HG02759 (cell line): ENCODE measurements around the gene GYS1.
"Not testable (repeated sequence)": the region's sequence is repeated elsewhere in the genome, so short reads cannot be mapped to it uniquely, and the experiment has no call there.

Experiments
- ATAC-seq: cut with Tn5 transposase; IDR thresholded peaks from one replicate; pipeline ENCODE4 v1.9.1; 2021; ENCODE audit warnings: mild to moderate bottlenecking, moderate library complexity; ENCODE audit not compliant: unreplicated experiment

The GYS1 gene

DNA sequence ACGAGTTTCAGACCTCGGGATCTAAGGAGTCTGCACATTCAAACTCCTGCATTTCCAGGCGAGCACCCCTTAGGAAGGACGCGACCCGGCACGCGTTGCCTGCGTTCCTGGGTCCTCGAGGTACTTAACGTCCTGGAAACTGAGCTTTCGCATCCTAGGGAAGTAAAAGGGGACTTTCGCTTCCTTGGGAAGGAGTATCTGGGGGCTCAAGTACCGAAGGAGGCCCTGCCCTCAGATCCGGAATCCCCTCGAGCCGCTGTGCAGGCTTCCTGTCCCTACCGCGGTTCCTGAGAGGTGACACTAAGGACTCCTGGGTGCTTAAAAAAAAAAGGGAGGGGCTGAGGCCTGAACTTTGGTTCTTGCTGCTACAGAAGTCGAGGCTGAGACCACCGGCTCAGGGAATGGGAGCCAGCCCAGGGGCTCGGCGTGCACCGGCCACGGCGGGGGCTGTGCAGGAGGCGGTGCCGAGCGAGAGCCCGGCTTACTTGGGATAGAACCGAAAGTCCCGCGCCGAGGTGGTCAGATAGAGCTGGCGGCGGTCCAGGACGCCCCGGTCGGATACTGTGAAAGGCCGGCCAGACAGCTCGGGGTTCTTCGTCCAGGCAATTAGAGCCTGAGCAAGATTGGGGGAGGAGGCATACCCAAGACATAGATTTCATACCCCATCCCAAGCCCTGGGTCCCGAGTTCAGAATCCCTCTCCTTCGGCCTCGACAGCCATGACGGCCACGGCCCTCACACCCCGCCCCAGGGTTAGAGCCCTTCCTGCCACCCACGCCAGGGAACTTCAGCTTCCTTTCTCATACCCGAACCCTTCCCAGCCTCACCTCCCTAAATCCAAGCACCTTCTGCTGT, 25.5 kb upstream of the GYS1 start:
- not testable (repeated sequence) for ATAC-seq

DNA sequence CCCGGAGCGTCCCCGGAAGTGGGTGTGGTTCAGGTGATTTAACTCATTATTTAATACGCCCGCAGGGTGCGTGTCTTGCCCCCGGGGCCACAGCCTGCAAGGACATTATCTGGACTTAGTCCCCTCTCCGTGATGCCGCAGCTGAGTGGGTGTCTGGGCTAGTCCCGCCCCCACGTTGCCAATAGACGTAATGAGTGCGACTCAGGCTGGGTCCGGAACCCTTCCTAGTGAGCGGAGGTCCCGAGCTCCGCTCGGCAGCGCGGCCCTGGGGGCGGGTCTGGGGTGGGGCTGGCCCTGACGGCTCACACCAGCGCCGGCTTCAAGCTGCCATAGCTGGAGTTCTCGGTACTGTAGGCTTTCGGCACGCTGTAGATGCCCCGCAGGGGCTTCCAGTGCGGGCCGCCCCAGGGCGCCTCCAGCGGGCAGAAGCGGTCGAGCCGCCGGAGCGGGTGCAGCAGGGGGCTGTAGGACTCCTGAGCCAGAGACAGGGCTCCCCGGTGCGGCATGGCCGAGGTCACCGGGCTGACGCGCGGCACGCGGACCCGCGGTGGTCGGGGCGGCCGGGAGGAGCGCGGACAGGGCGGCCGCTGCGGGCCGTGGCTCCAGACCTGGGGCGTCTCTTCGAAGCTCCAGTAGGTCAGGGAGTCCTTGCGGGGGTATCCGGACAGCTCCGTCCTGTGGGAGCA, 24.7 kb upstream of the GYS1 start:
- ATAC-seq: peak; percentile 54

DNA sequence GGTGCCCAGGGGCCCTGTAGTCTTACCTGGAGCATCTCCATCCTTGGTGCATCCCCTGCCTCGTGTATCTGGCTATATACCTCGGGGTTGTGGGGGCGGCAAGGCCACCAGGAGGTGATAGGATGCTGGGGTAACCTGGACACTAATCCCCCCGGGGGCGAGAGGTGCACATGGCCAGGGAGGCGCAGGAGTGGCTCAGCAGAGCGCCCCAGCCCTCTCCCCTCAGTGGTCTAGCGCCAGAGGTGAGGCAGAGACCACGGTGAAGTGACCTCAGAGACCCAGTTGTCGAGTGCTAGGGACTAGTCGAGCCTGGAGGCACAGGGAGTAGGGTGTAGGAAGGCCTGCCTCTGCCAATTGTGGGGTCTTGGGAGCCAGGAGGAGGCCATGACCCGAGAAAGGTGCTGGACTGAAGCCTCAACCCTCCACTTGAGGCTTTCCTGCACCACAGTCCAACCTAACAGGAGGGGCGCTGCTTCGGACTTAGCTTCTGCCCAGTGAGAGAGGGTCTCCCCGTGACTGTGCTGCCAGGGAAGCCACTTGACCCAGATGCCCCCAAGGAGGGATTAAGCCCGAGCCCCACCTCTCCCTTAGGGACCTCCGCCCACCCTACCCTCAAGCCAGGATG, 24.0 kb upstream of the GYS1 start, which contains the start of gene LHB:
Gene LHB, minus strand, starts transcription at position 51 of the 625 bp plus-strand sequence. Its CDS starts 10 bp downstream, at position 41.
- no peak for ATAC-seq

DNA sequence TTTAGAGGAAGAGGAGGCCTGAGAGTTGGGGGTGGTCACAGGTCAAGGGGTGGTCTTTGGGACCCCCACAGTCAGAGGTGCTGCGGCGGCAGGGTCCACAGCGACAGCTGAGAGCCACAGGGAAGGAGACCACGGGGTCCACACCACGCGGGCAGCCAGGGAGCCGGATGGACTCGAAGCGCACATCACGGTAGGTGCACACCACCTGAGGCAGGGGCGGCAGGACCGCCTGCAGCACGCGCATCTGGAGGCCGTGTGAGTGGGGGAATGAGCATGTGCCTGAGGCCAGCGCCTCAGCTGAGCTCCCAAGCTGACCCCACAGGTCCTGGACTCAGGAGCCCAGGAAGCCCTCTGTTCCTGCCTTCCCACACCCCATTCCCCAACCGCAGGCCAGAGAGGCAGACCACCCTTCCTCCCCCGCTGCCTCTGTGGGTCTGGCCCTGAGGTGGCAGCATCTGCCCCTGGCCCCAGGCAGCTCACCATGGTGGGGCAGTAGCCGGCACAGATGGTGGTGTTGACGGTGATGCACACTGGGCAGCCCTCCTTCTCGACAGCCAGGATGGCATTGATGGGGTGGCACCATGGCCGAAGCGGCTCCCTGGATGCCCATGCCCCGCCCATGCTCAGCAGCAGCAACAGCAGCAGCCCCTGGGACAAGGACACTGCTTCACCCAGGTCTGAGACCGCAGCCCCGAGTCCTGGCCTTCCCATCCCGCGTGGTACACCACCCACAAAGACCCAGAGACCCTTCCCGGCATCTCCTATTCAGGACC, 23.1 kb upstream of the GYS1 start:
- no peak for ATAC-seq

DNA sequence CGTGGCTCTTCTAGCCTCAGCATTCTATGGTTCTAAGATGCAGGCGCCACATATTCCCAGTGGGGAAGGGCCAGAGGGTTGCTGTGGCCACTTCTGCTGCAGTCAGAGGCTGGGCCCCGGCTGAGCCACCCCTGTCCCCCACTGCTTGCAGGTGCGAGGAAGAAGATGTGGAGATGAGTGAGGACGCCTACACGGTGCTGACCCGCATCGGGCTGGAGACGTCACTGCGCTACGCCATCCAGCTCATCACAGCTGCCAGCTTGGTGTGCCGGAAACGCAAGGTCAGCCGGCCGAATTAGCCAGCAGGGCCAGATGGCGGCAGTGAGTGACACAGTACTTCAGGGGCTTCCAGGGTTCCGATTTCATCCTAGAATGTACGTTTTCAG, 21.8 kb upstream of the GYS1 start:
- ATAC-seq: no peak

DNA sequence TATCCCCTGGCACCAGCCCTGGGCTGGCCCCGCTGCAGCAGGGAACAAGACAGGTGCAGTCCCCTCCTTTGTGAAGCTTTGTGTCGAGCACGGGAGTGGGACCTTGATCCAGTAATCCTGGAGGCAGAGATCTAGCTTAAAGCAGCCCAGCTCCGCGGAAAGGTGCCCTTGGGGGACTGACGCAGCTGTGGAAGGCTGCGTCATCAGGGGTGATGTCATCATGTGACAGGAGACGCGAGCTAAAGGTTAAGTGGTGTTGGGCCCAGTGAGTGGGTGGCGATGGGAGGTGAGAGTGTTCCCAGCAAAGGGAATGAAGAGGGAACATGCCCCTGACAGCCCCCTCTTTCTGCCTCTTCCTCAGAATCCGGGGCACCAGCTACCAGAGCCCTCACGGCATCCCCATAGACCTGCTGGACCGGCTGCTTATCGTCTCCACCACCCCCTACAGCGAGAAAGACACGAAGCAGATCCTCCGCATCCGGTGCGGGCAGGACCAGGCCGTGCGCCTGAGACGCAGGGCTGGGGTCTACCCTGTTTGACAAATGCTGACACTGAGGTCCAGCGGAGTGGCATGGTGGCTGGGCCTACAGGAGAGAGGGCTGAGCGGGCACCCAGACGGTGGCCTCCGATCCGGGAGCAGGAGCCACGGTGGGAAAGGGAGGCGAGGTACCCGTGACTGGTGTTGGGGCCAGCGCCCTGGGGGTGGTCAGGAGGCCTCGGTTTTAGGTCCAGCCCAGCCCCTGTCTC, 21.2 kb upstream of the GYS1 start:
- no peak for ATAC-seq

DNA sequence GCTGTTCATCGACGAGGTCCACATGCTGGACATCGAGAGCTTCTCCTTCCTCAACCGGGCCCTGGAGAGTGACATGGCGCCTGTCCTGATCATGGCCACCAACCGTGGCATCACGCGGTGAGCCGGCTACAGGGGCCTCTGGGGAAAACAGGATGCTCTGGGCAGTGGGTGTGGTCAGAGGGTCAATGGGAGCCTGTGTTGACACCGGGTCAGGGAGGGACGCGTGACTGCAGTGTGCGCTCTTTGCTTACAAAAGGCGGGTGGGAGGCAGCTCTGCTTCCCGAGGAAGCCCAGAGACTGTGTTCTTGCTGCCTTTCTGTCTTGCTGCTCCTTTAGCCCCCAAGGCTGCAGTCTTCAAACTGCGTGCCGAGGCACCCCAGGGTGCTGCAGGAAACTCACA, 18.1 kb upstream of the GYS1 start:
- no peak for ATAC-seq

DNA sequence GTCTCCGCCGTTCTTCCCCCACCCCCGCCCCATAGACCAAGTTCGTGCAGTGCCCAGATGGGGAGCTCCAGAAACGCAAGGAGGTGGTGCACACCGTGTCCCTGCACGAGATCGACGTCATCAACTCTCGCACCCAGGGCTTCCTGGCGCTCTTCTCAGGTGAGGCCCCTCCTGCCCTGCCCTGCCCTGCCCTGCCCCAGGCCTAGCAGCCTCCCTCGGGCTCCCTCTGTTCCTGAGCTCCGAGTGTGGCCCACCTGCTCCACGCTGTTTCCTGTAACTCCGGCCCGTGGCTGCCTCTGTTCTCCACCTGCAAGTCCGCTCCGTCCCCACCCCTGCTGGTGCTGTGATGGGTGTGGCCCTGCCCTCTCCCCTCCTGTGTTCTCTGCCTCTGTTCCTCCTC, 17.3 kb upstream of the GYS1 start:
- ATAC-seq: no peak

DNA sequence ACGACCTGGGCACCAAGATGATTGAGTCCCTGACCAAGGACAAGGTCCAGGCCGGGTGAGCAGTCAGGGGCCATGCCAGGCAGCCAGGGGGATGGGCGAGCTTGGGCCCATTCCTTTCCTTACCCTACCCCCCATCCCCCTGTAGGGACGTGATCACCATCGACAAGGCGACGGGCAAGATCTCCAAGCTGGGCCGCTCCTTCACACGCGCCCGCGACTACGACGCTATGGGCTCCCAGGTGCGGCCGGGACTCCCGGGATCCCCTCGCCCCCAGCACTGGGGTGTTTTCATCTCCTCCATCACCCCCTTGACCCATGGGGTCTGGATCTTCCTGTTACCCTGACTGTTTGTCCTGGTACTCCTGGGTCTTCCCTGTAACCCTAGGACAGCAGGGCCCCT, 16.7 kb upstream of the GYS1 start:
- ATAC-seq: no peak

DNA sequence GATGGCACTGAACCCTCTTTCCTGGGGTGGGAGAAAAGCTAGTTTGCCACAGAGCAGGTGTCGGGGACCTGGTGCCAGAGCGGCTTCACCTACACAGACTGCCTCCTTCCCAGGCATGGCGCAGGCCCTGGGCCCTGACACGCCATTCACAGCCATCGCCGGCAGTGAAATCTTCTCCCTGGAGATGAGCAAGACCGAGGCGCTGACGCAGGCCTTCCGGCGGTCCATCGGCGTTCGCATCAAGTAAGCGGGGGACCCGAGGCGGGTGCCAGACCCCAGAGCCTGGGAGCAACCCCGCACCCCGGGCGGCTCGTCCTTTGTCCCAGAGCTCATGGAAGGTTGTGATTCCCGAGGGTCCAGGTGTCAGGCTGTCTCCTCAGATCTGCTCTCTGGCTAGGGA, 13.8 kb upstream of the GYS1 start:
- no peak for ATAC-seq

DNA sequence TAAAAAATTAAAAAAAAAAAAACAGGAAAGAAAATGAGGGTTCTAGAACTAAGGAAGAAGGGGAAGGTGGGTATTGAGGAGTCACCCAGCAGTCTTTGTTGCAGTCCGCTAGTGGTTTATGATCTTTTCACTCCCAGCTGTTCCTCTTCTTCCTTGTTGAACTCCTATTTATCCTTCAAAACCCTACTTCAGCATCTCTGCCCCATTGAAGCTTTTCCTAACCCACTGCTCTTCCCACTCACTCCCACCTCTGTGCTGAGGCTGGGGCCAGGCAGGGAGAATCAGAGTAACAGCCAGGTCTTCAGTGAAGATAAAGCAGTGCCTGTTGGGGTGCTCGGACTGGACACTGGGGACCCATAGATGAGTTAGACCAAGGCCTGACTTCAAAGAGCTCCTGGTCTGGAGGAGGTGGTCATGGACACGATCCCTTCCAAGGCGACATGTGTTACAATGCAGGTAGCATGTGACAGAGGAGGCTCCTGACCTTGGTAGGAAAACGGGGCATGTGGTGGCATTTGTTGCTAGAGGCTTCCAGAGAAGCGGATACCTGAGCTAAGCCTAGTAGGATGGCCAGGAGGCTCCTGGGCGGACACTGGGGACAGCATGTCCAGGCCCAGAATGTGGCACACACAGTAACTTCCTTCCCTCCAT, 12.0 kb upstream of the GYS1 start:
- ATAC-seq: no peak

DNA sequence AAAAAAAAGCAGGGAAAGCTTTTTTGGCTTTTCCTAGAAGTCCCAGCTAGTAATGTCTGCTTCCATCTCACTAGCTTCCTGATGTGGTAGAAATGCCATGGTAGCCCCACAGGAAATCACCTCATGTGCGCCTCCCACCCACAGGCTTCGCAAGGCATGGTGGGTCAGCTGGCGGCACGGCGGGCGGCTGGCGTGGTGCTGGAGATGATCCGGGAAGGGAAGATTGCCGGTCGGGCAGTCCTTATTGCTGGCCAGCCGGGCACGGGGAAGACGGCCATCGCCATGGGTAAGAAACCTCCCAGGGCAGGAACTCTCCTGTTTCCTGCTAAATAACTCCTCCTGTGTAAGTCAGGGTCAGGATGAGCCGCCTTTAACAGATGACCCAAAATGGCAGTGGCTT, 11.0 kb upstream of the GYS1 start:
- no peak for ATAC-seq

DNA sequence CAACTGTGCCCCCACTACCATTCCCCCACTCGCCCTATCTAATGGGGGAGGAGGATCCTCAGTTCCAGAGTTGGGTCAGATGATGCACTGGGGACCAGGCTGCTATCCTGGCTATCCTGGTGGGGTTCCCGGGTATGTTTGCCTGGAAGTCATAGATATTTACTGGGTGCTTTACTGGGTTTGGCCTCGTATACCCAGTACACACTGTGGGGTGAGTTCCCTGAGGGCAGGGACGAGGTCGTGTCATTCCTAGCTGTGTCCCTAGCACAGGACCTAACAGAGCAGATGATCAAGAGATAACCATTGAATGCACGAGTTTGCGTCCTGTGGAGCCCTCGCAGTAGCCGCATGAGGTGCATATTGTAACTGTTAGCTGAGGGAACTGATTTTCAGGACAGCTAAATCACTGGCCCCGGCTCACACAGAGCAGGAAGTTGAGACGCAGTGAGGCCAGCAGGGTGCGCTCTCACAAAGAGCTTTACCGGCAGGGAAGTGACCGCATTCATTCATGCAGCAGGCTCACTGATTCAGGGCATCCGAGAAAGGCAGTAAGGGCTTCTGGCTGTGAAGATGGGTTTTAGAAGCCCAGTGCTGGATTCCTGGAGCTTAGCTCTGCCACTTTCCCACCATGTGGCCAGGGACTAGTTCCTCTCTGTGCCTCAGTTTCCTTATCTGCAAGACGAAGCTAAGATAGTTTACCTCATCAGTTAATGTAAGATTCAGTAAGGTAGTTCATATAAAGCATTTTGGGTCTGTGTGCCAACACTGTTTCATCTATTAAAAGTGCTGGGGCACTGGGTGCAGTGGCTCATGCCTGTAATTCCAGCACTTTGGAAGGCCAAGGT, 6.6 kb upstream of the GYS1 start:
- no peak for ATAC-seq

DNA sequence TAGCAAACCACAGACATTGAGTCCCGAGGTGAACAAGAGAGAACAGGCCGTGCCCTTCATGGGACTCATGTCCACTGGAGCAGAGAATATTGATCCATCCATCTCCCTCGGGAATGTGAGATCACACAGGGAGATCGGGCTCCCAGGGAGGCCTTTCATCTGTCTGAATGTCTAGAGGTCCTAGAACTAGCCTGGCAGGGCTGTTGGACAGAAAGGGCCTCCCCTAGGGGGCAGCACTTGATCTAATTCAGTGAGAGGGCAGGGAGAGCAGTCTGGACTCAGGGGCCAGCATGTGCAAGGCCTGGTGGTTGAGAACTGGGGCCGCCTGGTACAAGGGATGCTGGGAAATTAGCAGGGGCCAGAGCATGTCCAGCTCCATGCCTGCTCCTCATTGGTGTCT, 4.9 kb upstream of the GYS1 start:
- no peak for ATAC-seq

DNA sequence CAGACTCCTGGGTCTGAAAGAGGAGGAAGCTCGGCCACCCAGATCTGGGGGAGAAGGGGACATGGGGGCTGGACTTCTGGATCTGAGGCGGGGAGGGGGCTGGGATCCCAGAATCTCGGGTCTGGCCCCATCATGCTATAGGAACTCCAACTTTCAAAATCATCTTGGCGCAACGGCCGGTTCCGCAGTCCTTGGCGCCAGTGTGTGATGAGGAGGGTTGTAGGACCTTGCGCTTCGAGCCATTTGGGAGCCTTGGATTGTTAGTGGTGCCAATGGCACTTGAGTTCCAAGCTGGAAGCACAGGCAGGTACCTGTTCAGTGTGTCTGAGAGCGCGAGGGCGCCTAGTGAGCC, 902 bp upstream of the GYS1 start:
- ATAC-seq: no peak

DNA sequence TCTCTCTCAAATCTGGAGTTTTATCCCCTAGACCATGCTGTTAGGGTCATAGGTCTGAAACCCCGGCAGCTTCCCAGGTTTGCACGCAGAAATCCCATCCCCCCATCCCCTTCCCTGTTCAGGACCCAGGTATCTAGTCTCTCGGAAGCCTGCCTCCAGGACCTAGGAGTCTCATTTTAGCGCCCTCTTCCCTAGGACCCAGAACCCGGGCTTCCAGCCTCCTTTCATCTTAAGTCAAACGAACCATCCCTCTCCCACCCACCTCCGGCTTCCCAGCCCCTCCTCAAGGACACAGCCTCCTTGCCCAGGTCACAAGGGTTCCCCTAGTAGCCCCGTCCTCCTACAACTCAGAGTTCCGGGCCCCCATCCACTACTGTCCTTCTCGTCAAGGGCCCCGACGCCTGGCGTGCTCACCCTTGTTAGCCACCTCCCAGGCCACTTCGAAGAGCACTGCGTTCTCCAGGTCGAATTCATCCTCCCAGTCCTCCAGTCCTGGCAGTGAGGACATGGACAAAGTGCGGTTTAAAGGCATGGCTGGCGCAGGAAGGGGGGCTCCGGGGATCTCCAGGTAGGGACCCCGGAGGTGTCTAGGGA, 431 bp downstream of the GYS1 start:
- no peak for ATAC-seq

DNA sequence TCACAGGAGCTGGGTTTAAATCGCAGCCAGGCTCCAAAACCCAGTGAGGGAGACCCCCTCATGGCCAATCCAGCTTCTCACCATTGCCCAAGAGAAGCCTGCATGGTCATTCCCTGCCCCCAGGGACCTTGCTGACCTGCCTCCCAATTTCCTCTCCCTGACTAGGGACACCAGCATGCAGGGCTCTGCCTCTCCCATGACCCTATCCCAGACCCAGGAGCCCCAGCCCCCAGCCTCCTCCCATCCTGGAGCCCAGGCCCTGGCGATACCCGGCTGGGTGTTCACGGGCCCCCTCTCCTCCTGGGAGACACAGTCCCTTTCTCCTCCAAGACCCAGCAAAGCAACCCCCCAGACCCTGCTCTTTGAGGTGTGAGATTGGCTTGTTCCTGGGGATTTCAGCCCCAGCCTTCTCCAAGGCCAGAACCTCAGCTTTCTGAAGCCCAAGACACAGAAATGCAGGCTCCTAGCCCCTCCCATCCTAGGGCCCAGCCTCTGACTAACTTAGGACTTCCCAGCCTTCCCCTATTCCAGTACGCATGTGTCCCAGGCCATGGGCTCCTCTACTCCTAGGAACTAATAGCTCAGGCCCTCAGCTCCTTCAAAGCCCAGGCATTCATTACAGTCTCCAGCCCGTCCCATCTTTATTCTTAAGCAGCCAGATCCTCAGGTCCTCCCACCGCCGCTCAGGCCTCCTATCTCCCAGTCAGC, 1.1 kb downstream of the GYS1 start:
- ATAC-seq: no peak

DNA sequence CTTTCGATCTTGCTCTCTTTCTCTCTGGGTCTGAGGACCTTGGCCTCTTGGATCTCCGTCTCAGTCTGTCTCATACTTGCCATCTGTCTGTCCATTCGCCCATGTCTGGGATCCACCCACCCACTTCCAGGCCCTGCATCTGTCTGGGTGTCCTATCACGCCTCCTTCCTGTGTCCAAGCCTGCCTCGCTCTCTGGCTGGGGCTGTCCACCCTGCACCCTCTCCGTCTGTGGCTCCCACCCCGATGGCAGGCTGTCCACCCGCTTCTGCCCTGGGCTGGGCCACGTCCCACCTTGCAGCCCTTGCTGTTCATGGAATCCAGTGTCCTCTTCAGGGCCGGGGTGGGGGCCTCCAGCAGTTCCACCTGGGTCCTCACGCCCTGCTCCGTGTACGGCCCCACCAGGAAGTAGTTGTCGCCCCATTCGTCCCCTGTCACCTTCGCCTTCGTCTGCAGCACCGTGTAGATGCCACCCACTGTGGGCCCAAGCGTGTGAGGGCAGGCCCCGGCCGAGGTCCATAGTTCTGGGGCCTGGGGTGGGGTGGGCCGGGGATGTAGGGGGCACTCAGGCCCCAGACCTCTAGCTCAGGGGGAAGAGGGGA, 2.0 kb downstream of the GYS1 start:
- no peak for ATAC-seq
